NCI-H69 (cell line): ENCODE measurements around the gene FAXDC2.
A peak's percentile ranks its signal among the peaks of the same experiment; 100 is the strongest.
"Not testable (repeated sequence)": the region's sequence is repeated elsewhere in the genome, so short reads cannot be mapped to it uniquely, and the experiment has no call there.

Experiments
- DNase-seq: peaks from one replicate; lab custom pipeline; 2025; lab: John Stamatoyannopoulos, UW

Gene FAXDC2

GRCh38 chr5:154830596-154830995 lies 19.8 kb downstream of the FAXDC2 start:
- DNase-seq = no peak

- peak; percentile 54 for DNase-seq
These were observed 20.2 kb downstream of the FAXDC2 start for GRCh38 chr5:154830219-154830595.

GRCh38 chr5:154829589-154830218 lies 20.7 kb downstream of the FAXDC2 start:
- DNase-seq = peak; percentile 58

GRCh38 chr5:154829181-154829588 lies 21.2 kb downstream of the FAXDC2 start:
- peak; percentile 62 for DNase-seq

- DNase-seq = no peak
These were observed 26.3 kb downstream of the FAXDC2 start for GRCh38 chr5:154824070-154824469.

GRCh38 chr5:154823605-154824004 lies 26.8 kb downstream of the FAXDC2 start:
- no peak for DNase-seq

DNA sequence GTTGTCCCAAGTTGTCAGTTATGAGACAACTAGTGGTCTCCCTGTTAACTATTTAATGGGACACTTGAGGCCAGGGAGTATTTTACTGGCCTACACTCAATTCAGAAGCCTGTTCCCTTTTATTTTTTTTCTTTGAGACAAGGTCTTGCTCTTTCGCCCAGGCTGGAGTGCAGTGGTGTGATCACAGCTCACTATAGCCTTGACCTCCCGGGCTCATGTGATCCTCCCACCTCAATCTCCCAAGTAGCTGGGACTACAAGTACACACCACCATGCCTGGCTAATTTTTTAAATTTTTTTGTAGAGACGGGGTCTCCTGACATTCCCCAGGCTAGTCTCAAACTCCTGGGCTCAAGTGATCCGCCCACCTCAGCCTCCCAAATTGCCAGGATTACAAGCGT lies 27.5 kb downstream of the FAXDC2 start:
- DNase-seq = not testable (repeated sequence)

GRCh38 chr5:154820383-154820782 lies 30.0 kb downstream of the FAXDC2 start:
- peak; percentile 23 for DNase-seq

DNA sequence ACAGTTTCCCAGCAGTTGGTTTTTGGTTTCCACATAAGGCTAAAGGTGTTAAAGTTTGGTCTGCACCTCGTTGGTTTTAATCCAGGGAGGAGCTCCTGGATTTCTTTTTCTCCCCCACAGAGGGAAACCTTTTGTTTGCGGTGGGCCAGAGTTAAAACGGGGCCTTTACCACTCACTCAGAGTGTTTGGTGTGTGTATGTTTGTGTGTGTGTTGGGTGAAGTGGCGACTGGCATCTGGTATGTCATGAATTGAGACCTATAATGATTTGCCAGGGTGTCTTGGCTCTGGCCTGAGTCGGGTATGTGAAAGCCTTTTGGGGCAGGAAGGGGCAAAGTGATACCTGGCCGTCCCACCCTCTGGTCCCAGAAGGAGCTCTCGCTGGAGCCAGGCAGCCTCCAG lies 30.9 kb downstream of the FAXDC2 start:
- DNase-seq = no peak

GRCh38 chr5:154818471-154819116 lies 31.8 kb downstream of the FAXDC2 start:
- no peak for DNase-seq

DNA sequence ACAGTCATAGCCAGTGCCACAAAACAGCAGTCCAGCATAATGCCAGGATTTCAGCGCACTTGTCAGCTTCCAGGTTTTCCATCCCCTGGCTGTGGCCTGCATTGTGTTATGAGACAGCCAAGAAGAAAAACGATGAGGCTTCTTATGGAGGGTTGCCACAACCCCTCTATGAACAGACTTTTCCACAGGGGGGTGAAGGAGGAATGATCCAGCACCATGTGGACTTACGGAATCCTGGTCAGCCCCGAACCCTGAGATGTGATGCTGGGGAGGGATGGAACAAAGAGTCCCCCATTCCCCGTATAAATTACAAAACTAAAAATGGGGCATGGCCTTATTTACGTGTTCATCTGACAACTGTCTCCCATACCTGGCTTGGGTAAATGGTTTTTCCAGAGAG lies 32.6 kb downstream of the FAXDC2 start:
- DNase-seq = no peak

- no peak for DNase-seq
These were observed 33.4 kb downstream of the FAXDC2 start for GRCh38 chr5:154816891-154817492.

DNA sequence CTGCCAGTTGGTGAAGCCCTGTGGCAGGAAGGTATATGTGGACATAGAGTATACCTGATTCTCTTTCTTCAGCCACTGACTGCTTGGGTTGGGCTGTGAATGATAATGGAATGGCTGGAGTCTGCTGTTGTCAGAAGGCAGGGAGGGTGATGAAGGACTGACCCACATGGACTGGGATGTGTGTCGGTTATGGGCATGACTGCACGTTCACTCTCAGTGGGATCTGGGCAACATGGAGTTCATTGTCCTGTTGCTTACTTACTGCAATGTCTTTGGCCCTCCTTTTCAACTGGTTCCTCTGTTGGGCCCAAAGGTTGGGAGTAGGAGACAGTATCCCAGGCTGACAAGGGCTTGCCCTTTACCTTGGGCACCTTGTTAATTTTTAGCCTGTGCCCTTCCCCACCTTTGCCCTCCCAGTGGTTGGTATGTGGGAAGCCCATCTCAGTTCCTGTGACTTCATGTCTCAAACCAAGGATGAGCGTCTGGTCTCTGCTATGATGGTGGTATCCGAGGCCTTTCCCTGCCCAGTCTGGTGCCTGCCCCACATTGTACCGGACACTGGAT lies 34.6 kb downstream of the FAXDC2 start:
- DNase-seq = no peak

DNA sequence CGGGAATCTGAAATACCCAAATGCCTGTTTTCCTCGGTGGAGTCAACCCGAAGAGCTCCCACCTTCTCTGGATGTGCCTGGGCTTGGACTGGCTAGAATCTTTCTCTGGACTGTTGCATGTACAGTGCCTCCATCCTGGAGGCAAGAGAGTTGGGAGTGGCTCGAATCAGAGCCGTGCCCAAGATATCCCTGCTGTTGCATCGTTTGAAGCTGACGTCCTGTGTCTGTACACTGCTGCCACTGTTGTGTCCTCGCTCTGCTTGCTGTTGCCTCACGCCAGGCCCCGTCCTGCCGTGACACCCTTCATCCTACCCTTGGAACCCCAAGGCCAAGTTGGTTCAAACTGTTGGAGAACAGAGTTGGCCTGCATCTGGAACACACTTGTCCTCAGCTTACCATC lies 35.4 kb downstream of the FAXDC2 start:
- DNase-seq = no peak

DNA sequence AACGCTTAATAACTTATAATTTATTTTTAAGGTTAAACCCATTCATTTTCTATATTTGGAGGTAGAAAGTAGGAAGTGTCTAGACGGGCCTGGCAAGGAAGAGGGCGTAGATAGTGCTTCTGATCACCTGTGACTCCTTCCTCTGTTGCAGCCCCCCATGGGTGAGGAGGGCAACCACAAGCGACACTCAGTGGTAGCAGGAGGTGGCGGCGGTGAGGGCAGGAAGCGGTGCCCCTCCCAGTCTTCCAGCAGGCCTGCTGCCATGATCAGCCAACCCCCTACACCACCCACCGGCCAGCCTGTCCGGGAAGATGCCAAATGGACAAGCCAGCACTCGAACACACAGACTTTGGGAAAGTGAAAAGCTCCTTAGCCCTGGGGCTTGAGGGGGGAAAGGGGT lies 36.7 kb downstream of the FAXDC2 start:
- DNase-seq = no peak

DNA sequence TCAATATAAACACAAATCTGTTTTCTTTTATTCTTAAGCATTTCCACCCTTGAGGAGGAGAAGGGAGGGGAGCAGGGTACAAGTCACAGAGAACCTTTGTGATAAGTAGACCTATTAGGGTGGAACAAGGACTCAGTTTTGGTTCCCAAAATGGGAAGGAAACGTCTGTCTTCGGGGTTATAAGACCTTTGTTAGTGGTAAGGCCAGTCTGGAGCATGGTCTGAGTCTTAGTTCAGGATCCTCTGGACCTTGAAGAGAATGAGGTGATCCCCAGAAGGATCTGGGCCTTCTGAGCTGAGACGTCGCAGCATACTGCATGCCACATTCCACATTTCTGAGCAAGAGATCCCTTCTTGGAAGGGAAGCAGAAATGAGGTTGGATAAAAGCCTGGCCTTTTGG lies 37.2 kb downstream of the FAXDC2 start:
- DNase-seq = no peak

DNA sequence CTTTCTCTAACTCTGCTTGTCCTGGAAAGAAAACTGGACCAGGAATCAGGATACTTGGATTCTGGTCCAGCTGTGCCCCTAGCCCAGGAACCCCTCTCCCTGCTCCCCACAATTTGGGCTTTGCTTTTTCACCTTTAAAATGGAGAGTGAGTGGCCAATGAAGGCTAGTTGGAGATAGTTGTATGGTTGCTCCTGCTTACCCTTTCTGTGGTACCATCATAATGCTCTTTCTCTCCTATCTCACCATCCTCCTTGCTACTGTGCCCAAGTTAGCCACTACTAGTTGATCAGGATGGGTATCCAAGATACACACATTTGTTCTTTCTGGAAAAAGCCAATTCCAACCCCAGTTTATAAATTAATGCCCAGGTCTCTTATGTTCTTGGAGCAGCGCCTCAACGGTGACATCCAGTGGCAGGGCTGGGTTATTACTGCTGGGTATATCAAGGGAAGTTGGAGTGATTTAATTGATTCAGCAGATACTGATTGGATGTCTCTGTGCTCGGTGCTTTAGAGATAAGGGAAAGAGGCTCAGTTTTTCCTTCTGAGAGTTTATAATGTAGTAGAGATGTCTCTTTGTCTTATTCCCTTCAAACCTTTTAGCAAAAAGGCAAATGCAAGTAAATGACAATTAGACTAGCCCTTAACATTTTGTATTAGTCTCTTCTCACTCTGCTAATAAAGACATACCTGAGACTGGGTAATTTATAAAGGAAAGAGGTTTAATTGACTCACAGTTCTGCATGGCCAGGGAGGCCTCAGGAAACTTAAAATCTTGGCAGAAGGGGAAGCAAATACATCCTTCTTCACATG lies 38.5 kb downstream of the FAXDC2 start:
- peak; percentile 62 for DNase-seq

GRCh38 chr5:154811239-154811638 lies 39.2 kb downstream of the FAXDC2 start:
- DNase-seq = no peak

DNA sequence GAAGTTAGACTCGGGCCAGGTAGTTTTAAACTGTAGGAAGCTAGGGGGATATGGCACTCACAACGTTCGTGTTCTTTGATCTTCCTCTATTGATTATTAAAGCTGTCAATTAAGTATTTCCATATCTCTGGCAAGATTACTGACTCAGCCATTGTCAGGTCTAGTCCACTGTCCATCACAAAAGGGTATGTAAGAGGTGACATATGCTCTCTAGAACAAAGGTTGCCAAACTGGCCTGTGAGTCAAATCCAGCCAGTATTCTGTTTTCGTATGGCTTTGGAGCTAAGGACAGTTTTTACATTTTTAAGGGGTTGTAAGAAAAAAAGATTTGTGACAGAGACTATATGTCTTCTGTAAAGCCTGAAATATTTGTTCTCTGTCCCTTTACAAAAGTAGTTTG lies 44.2 kb downstream of the FAXDC2 start:
- DNase-seq = no peak

DNA sequence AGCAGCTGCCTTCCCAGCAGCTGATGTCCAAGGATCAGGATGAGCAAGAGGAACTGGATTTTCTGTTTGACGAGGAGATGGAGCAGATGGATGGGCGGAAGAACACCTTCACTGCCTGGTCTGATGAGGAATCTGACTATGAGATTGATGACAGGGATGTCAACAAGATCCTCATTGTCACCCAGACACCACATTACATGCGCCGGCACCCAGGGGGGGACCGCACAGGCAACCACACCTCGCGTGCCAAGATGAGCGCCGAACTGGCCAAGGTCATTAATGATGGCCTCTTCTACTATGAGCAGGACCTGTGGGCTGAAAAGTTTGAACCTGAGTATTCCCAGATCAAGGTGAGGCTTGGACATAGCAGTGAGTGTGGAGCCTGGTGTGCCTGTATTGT lies 48.4 kb downstream of the FAXDC2 start:
- DNase-seq = no peak

- no peak for DNase-seq
These were observed 49.3 kb downstream of the FAXDC2 start for GRCh38 chr5:154801083-154801482.

- DNase-seq = no peak
These were observed 49.8 kb downstream of the FAXDC2 start for GRCh38 chr5:154800582-154800981.
